K562 (cell line): ENCODE measurements around the gene C6orf15. TPM values are rescaled to one million over a fixed set of nuclear protein-coding genes. Genes with fewer than 3 reads are reported as not detected.

Source experiments
- ATAC-seq: fragments of 200-7000 bp; cut with Tn5 transposase; 3 replicates; pipeline ENCODE4 v1.9.1; 2020; ENCODE audit warnings: moderate library complexity
- BruUV-seq: library from RNA; stranded (reverse); fragments of 400-500 nt; replicated peaks from 2 replicates; lab custom pipeline; 2021; lab: Mats Ljungman, UMichigan
- CTCF ChIA-PET: fragments of 300-600 bp; formaldehyde crosslinking; extraction: SDS; loops from one replicate; lab custom pipeline; 2021; ENCODE audit warnings: low intra/inter-chr PET ratio; lab: Yijun Ruan, JAX
- POLR2A ChIA-PET: fragments of 300-600, 350-650 bp; sonication (Branson Sonifier 250); formaldehyde crosslinking; extraction: SDS; loops from one replicate; lab custom pipeline; 2021; ENCODE audit warnings: antibody characterized with exemption, inconsistent platforms; lab: Yijun Ruan, JAX
- DNase-seq, 4 experiments: peaks; one replicate each; pipeline versions ENCODE4 v3.0.0 to v3.0.0-alpha.2; 2011 to 2018; ENCODE audit warnings: low spot score in 3 of 4, mixed read lengths in 3 of 4; ENCODE audit errors: extremely low read depth in 1 of 4
- FAIRE-seq: peaks from 2 replicates; lab custom pipeline; 2011; peaks lifted over from hg19 to GRCh38; lab: Jason Lieb, UNC
- H2AFZ ChIP-seq: 2 replicates; pipeline ENCODE4 v1.6.0; 2011; ENCODE audit warnings: low read depth, low read length, control low read depth, inconsistent platforms
- H3K27ac ChIP-seq: fragments of 200-600 bp; 3 replicates; pipeline ENCODE4 v1.8.0; 2011; ENCODE audit warnings: low read depth, mild to moderate bottlenecking, control low read depth, inconsistent platforms, low read length, moderate library complexity, mixed read lengths; ENCODE audit errors: extremely low read depth
- H3K27me3 ChIP-seq, 2 experiments: fragments of 300-600 bp in 1 of 2; 2 replicates in 1 of 2; 3 replicates in 1 of 2; pipeline versions ENCODE4 v1.6.0 to v1.8.0; 2011; ENCODE audit warnings: inconsistent platforms in 2 of 2, low read length in 2 of 2, mild to moderate bottlenecking in 1 of 2, mixed read lengths in 1 of 2, moderate library complexity in 1 of 2; ENCODE audit not compliant: control insufficient read depth in 2 of 2, insufficient read depth in 2 of 2
- H3K36me3 ChIP-seq: fragments of 300-600 bp; 3 replicates; pipeline ENCODE4 v1.8.0; 2011; ENCODE audit warnings: mild to moderate bottlenecking, low read length, inconsistent platforms; ENCODE audit not compliant: control insufficient read depth, insufficient read depth
- H3K4me1 ChIP-seq, 2 experiments: fragments of 200-600 bp in 1 of 2; replicated peaks in 1 of 2; 2 replicates in 1 of 2; 3 replicates in 1 of 2; pipeline versions ENCODE4 v1.5.1 to v1.8.0; 2011; ENCODE audit warnings: inconsistent platforms in 2 of 2, low read length in 2 of 2, mild to moderate bottlenecking in 1 of 2, mixed read lengths in 1 of 2, moderate library complexity in 1 of 2; ENCODE audit not compliant: control insufficient read depth in 2 of 2, insufficient read depth in 2 of 2
- H3K4me2 ChIP-seq: 2 replicates; pipeline ENCODE4 v1.6.1; 2011; ENCODE audit warnings: low read length, control low read depth, inconsistent platforms, mixed read lengths; ENCODE audit not compliant: insufficient read depth
- H3K4me3 ChIP-seq: fragments of 200-600 bp; sonication (generic), shearing (Covaris generic); 2 replicates; pipeline ENCODE4 v1.5.1; 2016; ENCODE audit warnings: control low read depth, inconsistent platforms
- H3K79me2 ChIP-seq: fragments of 200-600 bp; 3 replicates; pipeline ENCODE4 v1.8.0; 2011; ENCODE audit warnings: low read length, inconsistent platforms; ENCODE audit not compliant: control insufficient read depth, insufficient read depth
- H3K9ac ChIP-seq, 2 experiments: 2 replicates each; pipeline versions ENCODE4 v1.6.0 to v1.6.1; 2011; ENCODE audit warnings: low read depth in 2 of 2, low read length in 2 of 2, control low read depth in 1 of 2, inconsistent platforms in 1 of 2, mild to moderate bottlenecking in 1 of 2, mixed read lengths in 1 of 2; ENCODE audit not compliant: insufficient read depth in 1 of 2
- H3K9me1 ChIP-seq: one replicate; pipeline ENCODE4 v1.6.0; 2011; ENCODE audit warnings: inconsistent platforms, mild to moderate bottlenecking, low read length, moderate library complexity; ENCODE audit not compliant: control insufficient read depth, insufficient read depth
- H3K9me3 ChIP-seq: replicated peaks from 2 replicates; pipeline ENCODE4 v1.5.1; 2011; ENCODE audit warnings: low read depth, low read length, inconsistent platforms; ENCODE audit not compliant: control insufficient read depth, insufficient read depth
- H4K20me1 ChIP-seq: replicated peaks from 2 replicates; pipeline ENCODE4 v1.6.1; 2011; ENCODE audit warnings: low read length, inconsistent platforms, mixed read lengths; ENCODE audit not compliant: control insufficient read depth, insufficient read depth
- ADNP ChIP-seq: fragments of 200-800 bp; sonication (Bioruptor generic); IDR thresholded peaks from 2 replicates; pipeline ENCODE4 v1.6.1; 2016; ENCODE audit warnings: missing genetic modification characterization, missing compliant biosample characterization
- DIDO1 ChIP-seq: fragments of 450-650 bp; IDR thresholded peaks from 2 replicates; pipeline ENCODE4 v1.6.1; 2016; ENCODE audit warnings: low read depth, missing biosample characterization, missing genetic modification characterization
- IFI16 ChIP-seq: fragments of 250-450 bp; sonication (Bioruptor Pico); IDR thresholded peaks from 2 replicates; pipeline ENCODE4 v2.1.2; 2022; ENCODE audit warnings: mild to moderate bottlenecking, inconsistent platforms
- RFX1 ChIP-seq: fragments of 450-650 bp; IDR thresholded peaks from 2 replicates; pipeline ENCODE4 v1.6.1; 2016; ENCODE audit warnings: mild to moderate bottlenecking, moderate library complexity
- TAF15 ChIP-seq: fragments of 200-400 bp; formaldehyde crosslinking; IDR thresholded peaks from 2 replicates; pipeline ENCODE4 v1.6.1; 2017; ENCODE audit warnings: mild to moderate bottlenecking, low read depth, low read length, moderate library complexity
- TBL1XR1 ChIP-seq, 2 experiments: IDR thresholded peaks; 2 replicates each; pipeline ENCODE4 v1.6.1; 2012; ENCODE audit warnings: improper control_type of control experiment in 2 of 2, low read length in 2 of 2, mild to moderate bottlenecking in 1 of 2
- ZBTB7A ChIP-seq: IDR thresholded peaks from 2 replicates; pipeline ENCODE4 v1.6.1; 2011; ENCODE audit warnings: low read depth, mild to moderate bottlenecking, low read length, moderate library complexity, borderline replicate concordance; ENCODE audit not compliant: control insufficient read depth
- ZNF146 ChIP-seq: IDR thresholded peaks from one replicate; pipeline ENCODE4 v1.6.1; 2018; ENCODE audit warnings: missing compliant biosample characterization; ENCODE audit not compliant: unreplicated experiment
- ZNF436 ChIP-seq: fragments of 250-450, 450-650 bp; sonication (Bioruptor Pico); formaldehyde crosslinking; IDR thresholded peaks from 2 replicates; pipeline ENCODE4 v1.7.0; 2020; ENCODE audit warnings: mild to moderate bottlenecking
- WGBS: fragments of 100-300 bp; shearing (Covaris generic); methylation state at CpG from one replicate; pipeline ENCODE4 v1.1.6; 2016; ENCODE audit warnings: low coverage, mixed read lengths; ENCODE audit not compliant: insufficient coverage; ENCODE audit errors: missing lambda C conversion rate; 5-methylcytosine and 5-hydroxymethylcytosine counted together
- in situ Hi-C: fragments of 300-500 bp; cut with MboI; formaldehyde crosslinking; loops from 4 replicates; pipeline ENCODE4 v1.15.0; 2018; ENCODE audit warnings: inconsistent platforms, mixed read lengths
- intact Hi-C: fragments of 100-400 bp; cut with micrococcal nuclease; formaldehyde crosslinking; loops from 2 replicates; pipeline ENCODE4 v1.14.2; 2022
- polyA plus RNA-seq, 8 experiments: library from polyadenylated mRNA; depleted of rRNA in 4 of 8; stranded (reverse) in 5 of 8; unstranded in 3 of 8; fragments of >200 nt; fragmentation: Nextera tagmentation in 2 of 8; fragmentation: Illumina TruSeq in 1 of 8; extraction: Ambion mirVana in 2 of 8; extraction: Trizol in 1 of 8; gene quantifications; 2 replicates each; pipeline versions ENCODE4 v1.2.1 to v1.2.3, GENCODE V29; 2011 to 2014; ENCODE audit warnings: inconsistent platforms in 1 of 8, missing spikeins in 1 of 8
- total RNA-seq, 7 experiments: library from RNA; depleted of rRNA in 6 of 7; stranded (reverse); fragments of >200 nt in 6 of 7; fragmentation: Illumina TruSeq in 2 of 7; extraction: Trizol in 2 of 7; gene quantifications; 2 replicates each; pipeline versions ENCODE4 v1.2.1 to v1.2.3, GENCODE V29; 2011 to 2021; ENCODE audit warnings: low replicate concordance in 1 of 7
- TF ChIP-seq, protein P1 (sequence below): fragments of 450-650 bp; IDR thresholded peaks from 2 replicates; pipeline ENCODE4 v1.6.1; 2016; ENCODE audit warnings: borderline replicate concordance
- TF ChIP-seq, protein P2 (sequence below): sonication (generic); formaldehyde crosslinking; IDR thresholded peaks from 2 replicates; pipeline ENCODE4 v1.8.1; 2023; ENCODE audit warnings: mild to moderate bottlenecking, missing genetic modification reagents

Gene C6orf15
- total and polyA plus RNA-seq, 9 of the 15 experiments (the other 6 are each of a cell fraction or from before 2014, with no cell fraction given) = not detected

DNA sequence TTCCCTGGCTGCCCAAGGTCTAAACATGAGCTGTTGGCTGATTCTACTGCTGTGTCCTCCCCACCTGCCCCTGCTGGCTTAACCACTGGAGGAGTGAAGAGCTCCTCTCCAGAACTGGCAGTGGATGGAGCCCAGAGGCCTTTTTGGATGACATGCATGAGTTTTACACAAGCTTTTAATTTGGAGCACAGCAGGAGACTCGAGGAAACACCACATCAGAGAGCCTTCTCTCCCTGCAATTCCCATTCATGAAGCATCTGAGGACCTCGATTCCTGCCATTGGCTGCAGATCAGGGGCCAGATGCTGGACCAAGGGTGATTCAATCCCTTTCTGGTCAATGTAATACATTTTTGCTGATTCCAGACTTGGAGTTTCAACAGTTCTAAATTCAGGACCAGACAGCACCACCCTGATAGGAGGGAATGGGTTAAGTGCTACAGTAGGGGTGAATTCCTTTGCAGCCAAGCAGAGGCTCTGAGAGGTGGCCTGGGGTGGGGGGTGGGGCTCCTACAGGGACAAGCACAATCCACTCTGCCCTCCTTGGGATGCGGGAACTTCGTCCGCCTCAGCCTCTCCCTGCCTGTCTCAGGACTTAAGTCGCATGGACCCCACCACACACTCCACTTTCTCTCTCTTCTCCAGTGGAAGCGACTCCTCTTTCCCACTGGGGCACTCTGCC lies 1.6 kb upstream of the C6orf15 start:
- H3K9ac ChIP-seq = 0 out of 4 replicates have a peak overlapping the region, but pooled peaks of 1 of the 2 experiments have one; percentile 37

GRCh38 chr6:31111712-31112111 lies 663 bp downstream of the C6orf15 start:
- H3K9me1 ChIP-seq = no peaks in the 10 kb centered on the region
- H3K27ac ChIP-seq = no peak overlapping the region
- H3K9ac ChIP-seq = no peak overlapping the region
- no peak overlapping the region for H2AFZ ChIP-seq
- in situ Hi-C loops (no loop called here), intact Hi-C loops (no loop called here)
- 2% methylated on average over 13 of the region's 13 CpGs for WGBS
- no peaks in the 10 kb centered on the region; a peak in 2 of 5 replicates for H3K4me1 ChIP-seq
- H3K4me3 ChIP-seq = no peak overlapping the region
- ChIA-PET POLR2A (interaction anchor here (0.6 kb wide), 2 partner anchors 282 to 493 kb away, joined by 3 read pairs; no protein-coding TSS in a partner anchor), CTCF (no interaction called here)
- H3K36me3 ChIP-seq = no peaks in the 10 kb centered on the region
- no peaks in the 10 kb centered on the region for H3K9me3 ChIP-seq
- ATAC-seq (no peak), DNase-seq (no peak), FAIRE-seq (no peak)
- peaks cover 64 to 83% of the 10 kb centered on the region in 2 experiments for H3K27me3 ChIP-seq
- no TSS peak for BruUV-seq
- H3K79me2 ChIP-seq = no peaks in the 10 kb centered on the region
- H4K20me1 ChIP-seq = peaks cover 3% of the 10 kb centered on the region; the same call in 1 of the 2 replicates
- H3K4me2 ChIP-seq = no peak overlapping the region
- TF ChIP-seq, protein P1, sequence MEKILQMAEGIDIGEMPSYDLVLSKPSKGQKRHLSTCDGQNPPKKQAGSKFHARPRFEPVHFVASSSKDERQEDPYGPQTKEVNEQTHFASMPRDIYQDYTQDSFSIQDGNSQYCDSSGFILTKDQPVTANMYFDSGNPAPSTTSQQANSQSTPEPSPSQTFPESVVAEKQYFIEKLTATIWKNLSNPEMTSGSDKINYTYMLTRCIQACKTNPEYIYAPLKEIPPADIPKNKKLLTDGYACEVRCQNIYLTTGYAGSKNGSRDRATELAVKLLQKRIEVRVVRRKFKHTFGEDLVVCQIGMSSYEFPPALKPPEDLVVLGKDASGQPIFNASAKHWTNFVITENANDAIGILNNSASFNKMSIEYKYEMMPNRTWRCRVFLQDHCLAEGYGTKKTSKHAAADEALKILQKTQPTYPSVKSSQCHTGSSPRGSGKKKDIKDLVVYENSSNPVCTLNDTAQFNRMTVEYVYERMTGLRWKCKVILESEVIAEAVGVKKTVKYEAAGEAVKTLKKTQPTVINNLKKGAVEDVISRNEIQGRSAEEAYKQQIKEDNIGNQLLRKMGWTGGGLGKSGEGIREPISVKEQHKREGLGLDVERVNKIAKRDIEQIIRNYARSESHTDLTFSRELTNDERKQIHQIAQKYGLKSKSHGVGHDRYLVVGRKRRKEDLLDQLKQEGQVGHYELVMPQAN = no peak
- TF ChIP-seq, protein P2, sequence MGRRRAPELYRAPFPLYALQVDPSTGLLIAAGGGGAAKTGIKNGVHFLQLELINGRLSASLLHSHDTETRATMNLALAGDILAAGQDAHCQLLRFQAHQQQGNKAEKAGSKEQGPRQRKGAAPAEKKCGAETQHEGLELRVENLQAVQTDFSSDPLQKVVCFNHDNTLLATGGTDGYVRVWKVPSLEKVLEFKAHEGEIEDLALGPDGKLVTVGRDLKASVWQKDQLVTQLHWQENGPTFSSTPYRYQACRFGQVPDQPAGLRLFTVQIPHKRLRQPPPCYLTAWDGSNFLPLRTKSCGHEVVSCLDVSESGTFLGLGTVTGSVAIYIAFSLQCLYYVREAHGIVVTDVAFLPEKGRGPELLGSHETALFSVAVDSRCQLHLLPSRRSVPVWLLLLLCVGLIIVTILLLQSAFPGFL = no peak
- TF ChIP-seq RFX1 (no peak), ZNF436 (CRISPR knock-in tag) (no peak), IFI16 (CRISPR knock-in tag) (no peak), ZNF146 (CRISPR knock-in tag) (no peak), TAF15 (no peak), DIDO1 (tag) (no peak), TBL1XR1 (IDR thresholded peaks at IDR 0.05; ENCODE audit: low read length in 2 of 2) (no peak), ADNP (tag) (no peak)

More for the DNA sequence above, 1.6 kb upstream of the C6orf15 start:
- FAIRE-seq = no peak
- no peaks in the 10 kb centered on the region for H3K36me3 ChIP-seq
- CTCF ChIA-PET = interaction anchor here (0.6 kb wide), 1 partner anchor 383 kb away, joined by 3 read pairs; no protein-coding TSS in a partner anchor
- WGBS = 1% methylated on average over 7 of the region's 7 CpGs
- no peaks in the 10 kb centered on the region; the same call in 1 of the 2 replicates for H4K20me1 ChIP-seq
- no peak for ATAC-seq
- H3K9me1 ChIP-seq = no peaks in the 10 kb centered on the region
- in situ Hi-C loops (no loop called here), intact Hi-C loops (no loop called here)
- H3K4me2 ChIP-seq = no peak overlapping the region
- no peak for TF ChIP-seq ZBTB7A
- POLR2A ChIA-PET = interaction anchor here (0.8 to 1.8 kb wide), 2 partner anchors 20 to 36 kb away, joined by 4 read pairs; no protein-coding TSS in a partner anchor
- H3K9me3 ChIP-seq = no peaks in the 10 kb centered on the region
- DNase-seq = no peak
- peaks cover 66 to 88% of the 10 kb centered on the region in 2 experiments for H3K27me3 ChIP-seq
- H2AFZ ChIP-seq = 0 out of 2 replicates have a peak overlapping the region, but pooled peaks have one; percentile 6
- no peak overlapping the region for H3K27ac ChIP-seq
- no peaks in the 10 kb centered on the region; a peak in 2 of 5 replicates for H3K4me1 ChIP-seq
- no peaks in the 10 kb centered on the region for H3K79me2 ChIP-seq
- no TSS peak for BruUV-seq
- no peak overlapping the region for H3K4me3 ChIP-seq
